ENCODE data around the gene ABCF2.

Gene ABCF2

GRCh38 chr7:151215396-151215795 lies 11.6 kb downstream of the ABCF2 start:
- DNase-seq = no peak

- no peak for DNase-seq
These were observed 13.2 kb downstream of the ABCF2 start for GRCh38 chr7:151213826-151214225.

- DNase-seq = no peak
These were observed 14.4 kb downstream of the ABCF2 start for GRCh38 chr7:151212626-151213025.

DNA sequence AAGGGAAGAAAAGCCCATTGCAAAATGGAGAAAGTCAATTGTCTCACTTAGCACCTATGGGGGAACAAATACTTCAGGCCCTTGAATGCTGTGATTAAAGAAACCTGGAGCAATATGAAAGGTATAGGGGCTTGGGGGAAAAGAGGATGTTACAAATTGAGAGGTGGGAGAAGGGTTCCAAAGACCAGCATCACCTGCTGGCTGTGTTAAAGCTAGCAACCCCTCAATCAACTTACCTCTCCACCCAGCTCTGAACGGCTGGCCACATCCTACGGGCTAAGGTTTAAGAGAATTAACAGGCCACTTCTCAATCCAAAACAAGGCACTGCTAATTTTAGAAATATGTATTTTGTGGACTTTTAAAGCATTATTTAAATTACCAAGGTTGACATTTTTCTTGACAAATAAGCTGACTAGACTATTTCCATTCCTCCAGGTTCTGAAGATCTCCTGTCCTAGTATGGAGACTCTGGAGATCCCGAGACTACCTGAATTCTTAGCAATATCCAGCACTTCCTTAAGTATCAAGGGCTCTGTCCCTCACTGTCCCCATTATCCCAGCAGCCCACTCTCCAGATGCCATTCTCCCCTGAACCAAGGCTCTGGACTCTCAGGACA lies 15.7 kb downstream of the ABCF2 start:
- DNase-seq = no peak

DNA sequence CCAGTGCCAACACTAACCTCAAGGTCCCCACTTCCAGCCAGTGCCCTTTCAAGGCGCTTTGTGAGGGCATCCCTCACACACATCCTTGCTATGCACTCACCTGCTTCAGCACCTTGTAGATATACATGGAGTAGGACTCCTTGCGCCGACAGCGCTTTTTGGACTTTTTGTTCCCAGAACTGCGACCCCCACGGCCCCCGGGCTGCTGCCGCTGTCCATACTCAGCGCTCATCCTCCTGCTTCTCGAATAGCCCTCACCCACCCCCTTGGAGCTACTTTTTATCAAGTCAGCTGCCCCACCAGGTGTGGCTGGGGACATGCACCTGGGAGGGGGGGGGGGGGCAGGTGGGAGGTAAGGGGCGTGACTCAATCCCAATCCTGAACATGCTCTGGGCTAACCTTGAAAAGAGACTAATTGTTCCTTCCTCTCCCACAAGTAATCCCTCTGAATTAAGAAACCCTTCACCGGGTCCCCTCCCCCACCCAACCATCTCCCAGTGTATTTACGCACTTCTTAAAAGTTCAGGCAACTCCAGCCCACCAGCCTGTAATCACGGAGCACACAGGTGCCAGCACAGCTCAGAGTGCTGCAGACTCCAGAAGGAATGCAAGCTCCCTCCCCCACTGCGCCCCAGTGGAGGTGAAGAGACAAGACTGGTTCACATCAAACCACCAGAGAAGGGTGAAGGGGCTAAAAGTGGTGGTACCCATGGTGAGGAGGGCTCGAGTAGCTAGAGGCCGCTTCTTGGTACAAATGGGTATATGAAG lies 16.7 kb downstream of the ABCF2 start, which contains the start of gene H2BK1:
TSS of gene H2BK1 (minus strand) at position 402 of the 768 bp plus-strand sequence. CDS start at position 232, 170 bp downstream.
- DNase-seq = no peak

DNA sequence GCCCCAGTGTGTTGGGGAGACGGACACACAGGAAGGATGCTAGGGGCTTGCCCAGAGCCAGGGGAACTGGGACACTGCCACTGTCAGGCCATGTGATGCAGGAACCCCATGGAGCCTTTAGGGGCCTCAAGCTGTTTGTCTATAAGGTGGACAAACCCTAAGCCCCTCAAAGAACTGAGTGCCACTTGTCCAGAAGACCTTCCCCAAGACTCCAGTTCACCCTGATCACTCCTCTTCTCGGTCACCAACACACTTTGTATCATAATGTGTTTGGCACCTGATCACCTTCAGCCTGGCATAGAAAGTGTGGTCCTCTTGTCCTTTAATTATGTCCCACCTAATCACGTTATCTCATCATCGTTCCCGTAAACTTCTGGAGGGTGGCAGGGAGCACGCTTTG lies 17.4 kb downstream of the ABCF2 start:
- DNase-seq = no peak

GRCh38 chr7:151208253-151208862 lies 18.6 kb downstream of the ABCF2 start:
- DNase-seq = no peak

DNA sequence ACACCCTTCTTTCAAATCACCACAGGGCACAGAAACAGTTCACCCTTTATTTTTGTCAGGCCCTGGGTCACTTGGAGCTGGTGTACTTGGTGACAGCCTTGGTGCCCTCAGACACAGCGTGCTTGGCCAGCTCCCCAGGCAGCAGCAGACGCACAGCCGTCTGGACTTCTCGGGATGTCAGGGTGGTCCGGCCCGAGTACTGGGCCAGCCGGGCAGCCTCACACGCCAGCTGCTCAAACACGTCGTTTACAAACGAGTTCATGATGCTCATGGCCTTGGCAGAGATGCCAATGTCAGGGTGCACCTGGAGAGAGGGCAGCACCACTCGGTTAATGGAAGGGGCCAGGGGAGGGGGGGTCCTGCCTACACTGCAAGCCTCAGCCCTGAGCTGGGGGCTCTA lies 19.2 kb downstream of the ABCF2 start:
- no peak for DNase-seq

GRCh38 chr7:151207315-151207714 lies 19.7 kb downstream of the ABCF2 start:
- no peak for DNase-seq

- no peak for DNase-seq
These were observed 20.1 kb downstream of the ABCF2 start for GRCh38 chr7:151206914-151207313.

DNA sequence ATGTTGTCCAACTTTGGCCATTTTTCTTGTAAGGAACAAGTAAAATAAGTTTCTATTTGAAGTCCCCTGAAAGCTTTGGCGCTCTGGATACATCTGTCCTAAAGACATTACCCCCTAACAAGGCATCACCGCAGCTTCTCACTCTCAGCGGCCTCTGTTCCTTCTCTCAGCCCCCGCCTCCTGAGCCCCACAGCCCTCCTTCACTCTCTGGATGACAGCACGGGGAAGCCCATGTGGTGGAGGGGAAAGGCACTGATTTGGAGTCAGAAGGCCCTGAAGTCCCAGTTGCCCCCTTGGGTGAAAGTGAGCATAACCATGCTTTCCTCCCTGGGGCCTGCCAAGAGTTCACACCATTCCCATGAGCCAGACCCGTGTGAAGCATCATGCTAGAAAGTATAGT lies 21.3 kb downstream of the ABCF2 start:
- DNase-seq = no peak

- DNase-seq = no peak
These were observed 22.5 kb downstream of the ABCF2 start for GRCh38 chr7:151204383-151205032.

DNA sequence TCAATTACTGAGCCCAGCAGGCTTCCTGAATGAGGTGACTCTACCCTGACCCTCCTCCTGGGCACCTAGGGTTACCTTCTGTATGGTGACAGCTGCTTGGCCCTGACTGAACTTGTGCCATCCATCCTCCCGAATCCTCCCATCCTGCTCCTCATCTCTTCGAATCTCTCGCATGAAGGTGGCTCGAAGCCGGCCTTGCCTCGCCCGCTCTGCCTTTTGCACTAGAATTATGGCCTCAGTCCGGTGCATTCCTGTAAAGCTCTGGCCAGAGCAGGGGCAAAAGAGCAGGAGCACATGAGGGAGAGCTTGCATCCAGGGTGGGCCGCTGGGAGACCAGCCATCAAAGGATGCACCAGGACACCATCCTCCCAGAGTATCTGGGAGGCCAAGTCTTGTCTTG lies 24.2 kb downstream of the ABCF2 start:
- DNase-seq = no peak

DNA sequence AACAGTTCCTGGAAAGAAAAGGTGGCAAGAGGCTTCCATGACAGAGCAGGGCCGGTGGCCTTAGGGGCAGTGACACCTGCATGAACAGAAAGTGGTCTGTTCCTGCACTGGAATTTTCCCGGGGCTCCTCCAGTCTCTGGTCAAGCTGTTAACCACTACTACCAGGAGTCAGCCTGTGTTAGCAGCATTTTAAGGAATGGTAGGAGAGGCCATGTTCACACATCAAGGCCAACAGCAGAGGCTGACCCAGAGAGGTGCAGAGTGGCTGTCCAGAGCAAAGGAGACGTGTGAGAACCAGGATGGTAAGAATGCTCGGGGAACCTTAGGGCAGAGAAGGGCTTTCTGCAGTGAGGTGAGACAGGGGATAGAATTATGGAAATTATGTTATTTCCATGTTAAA lies 25.3 kb downstream of the ABCF2 start:
- DNase-seq = no peak

DNA sequence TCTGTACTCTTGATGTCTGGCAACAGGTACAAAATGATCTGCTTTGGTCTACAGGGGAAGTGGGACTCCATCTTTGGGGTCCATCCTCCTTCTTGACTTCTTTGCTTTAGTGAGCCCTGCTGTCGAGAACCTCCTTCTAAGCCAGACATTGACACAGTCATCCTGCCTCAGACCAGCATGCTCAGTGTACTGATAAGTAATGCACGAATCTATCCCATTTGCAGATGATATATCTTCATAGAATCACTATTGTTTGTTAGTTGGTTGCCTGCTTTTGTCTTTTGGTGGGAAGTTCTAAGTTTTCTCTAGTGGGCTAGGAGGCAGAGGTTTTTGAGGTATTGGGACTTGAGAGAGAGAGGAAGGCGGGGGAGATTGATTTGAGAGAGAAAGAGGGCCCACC lies 25.7 kb downstream of the ABCF2 start:
- DNase-seq = no peak

DNA sequence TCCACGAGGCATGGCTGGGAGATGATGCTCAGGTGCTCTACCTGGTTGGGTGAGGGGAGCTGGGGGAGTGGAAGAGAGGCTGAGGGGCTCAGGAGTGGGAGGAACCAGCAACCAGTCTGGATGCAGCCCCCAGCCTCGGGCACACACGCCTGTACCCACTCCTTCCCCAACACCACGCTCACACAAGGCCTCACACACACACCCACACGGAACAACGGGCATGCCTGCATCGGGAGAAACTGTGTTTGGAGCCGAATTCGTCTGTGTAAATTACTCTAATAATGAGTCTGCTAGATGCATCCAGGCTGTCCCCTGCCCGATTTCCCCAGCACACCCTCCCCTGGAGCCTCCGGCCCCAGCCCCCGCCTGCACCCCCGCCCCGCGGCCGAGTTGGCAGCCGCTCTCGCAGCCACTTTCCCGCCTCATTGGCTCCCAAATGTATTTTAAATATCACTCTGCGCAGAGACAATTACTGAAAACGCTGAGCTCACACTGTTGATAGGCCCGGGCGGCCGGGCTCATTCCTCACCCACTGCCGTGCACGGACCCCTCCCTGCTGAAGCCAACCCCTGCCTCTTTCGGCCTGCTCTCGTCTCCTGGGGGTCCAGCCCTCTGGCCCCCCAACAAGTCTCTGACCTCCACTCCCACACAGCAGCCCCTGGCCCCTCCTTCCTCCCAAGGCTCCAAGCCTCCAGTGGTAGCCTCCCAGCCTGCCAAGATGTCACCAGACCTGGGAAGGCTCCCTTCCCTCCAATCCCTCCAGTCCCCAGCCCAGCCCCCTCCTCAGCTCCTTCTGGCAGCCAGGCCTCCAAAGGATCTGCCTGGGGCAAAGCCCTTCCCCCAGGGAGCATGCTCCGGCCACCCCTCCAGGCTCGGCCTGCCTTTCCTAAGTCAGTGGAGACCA lies 27.8 kb downstream of the ABCF2 start:
- no peak for DNase-seq

GRCh38 chr7:151197932-151198331 lies 29.1 kb downstream of the ABCF2 start:
- no peak for DNase-seq

- no peak for DNase-seq
These were observed 31.2 kb downstream of the ABCF2 start for GRCh38 chr7:151195616-151196450.

- no peak for DNase-seq
These were observed 32.8 kb downstream of the ABCF2 start for GRCh38 chr7:151194188-151194587.

- DNase-seq = no peak
These were observed 33.6 kb downstream of the ABCF2 start for GRCh38 chr7:151193203-151193978.

All from fibroblast of skin of scalp (primary cell).